ENCODE measurements around the gene SZT2. TPM values are rescaled to one million over a fixed set of nuclear protein-coding genes. Genes with fewer than 3 reads are reported as not detected.

Gene SZT2
- total and polyA plus RNA-seq, 10 of the 15 experiments (the other 5 are each of a cell fraction or from before 2014, with no cell fraction given), result 1.4 to 38.3 (median 12.7) TPM

GRCh38 chr1:43442756-43443155 is 53.1 kb downstream of the SZT2 start:
- DNase-seq (ENCODE audit: low read depth, low spot score), result no peak
- in situ Hi-C loops (cut with MboI), result no loop called here
- peaks cover 7 to 31% of the 10 kb centered on the region in 2 experiments; a peak in 3 of 4 replicates for H3K36me3 ChIP-seq (ENCODE audit: control insufficient read depth in 2 of 2, insufficient read depth in 2 of 2, low read length in 1 of 2)

More at GRCh38 chr1:43442756-43443155, 53.1 kb downstream of the SZT2 start:
- intact Hi-C loops (cut with micrococcal nuclease; ENCODE audit: unreplicated experiment), result no loop called here
- Histone ChIP-seq H2AFZ (ENCODE audit: control insufficient read depth, low read depth, low read length) (no peak overlapping the region), H3K27ac (ENCODE audit: control insufficient read depth, insufficient read depth) (no peak overlapping the region), H3K9ac (ENCODE audit: control insufficient read depth, insufficient read depth, low read length) (no peak overlapping the region), H3K27me3 (replicated peaks in 1 of 2; ENCODE audit: control insufficient read depth in 2 of 2, insufficient read depth in 2 of 2, low read length in 1 of 2) (no peaks in the 10 kb centered on the region), H3K79me2 (ENCODE audit: control insufficient read depth, insufficient read depth, low read length) (no peaks in the 10 kb centered on the region), H3K4me1 (ENCODE audit: control insufficient read depth, insufficient read depth, low read length) (no peaks in the 10 kb centered on the region), H4K20me1 (ENCODE audit: control insufficient read depth, insufficient read depth) (no peaks in the 10 kb centered on the region; the same call in 1 of the 2 replicates), H3K9me3 (replicated peaks; ENCODE audit: control insufficient read depth, insufficient read depth, low read length) (no peaks in the 10 kb centered on the region), H3K4me2 (ENCODE audit: control insufficient read depth, insufficient read depth) (no peak overlapping the region), H3K4me3 (no peak overlapping the region)
- TF ChIP-seq YBX1 (IDR thresholded peaks at IDR 0.05) (no peak), HDAC2 (IDR thresholded peaks at IDR 0.05) (no peak), SIX5 (IDR thresholded peaks at IDR 0.05; ENCODE audit: low read depth, low read length, severe bottlenecking) (no peak), ESRRA (IDR thresholded peaks at IDR 0.05; ENCODE audit: low read length) (no peak), TARDBP (IDR thresholded peaks at IDR 0.05; ENCODE audit: borderline replicate concordance) (no peak), POLR2A (IDR thresholded peaks at IDR 0.05; ENCODE audit: low read depth, low read length) (peak; percentile 44; the same call in 1 of the 2 replicates)
- TF ChIP-seq, protein P1, sequence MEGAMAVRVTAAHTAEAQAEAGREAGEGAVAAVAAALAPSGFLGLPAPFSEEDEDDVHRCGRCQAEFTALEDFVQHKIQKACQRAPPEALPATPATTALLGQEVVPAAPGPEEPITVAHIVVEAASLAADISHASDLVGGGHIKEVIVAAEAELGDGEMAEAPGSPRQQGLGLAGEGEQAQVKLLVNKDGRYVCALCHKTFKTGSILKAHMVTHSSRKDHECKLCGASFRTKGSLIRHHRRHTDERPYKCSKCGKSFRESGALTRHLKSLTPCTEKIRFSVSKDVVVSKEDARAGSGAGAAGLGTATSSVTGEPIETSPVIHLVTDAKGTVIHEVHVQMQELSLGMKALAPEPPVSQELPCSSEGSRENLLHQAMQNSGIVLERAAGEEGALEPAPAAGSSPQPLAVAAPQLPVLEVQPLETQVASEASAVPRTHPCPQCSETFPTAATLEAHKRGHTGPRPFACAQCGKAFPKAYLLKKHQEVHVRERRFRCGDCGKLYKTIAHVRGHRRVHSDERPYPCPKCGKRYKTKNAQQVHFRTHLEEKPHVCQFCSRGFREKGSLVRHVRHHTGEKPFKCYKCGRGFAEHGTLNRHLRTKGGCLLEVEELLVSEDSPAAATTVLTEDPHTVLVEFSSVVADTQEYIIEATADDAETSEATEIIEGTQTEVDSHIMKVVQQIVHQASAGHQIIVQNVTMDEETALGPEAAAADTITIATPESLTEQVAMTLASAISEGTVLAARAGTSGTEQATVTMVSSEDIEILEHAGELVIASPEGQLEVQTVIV (IDR thresholded peaks at IDR 0.05; ENCODE audit: borderline replicate concordance, partially characterized antibody), result no peak
- TF ChIP-seq, protein P2, sequence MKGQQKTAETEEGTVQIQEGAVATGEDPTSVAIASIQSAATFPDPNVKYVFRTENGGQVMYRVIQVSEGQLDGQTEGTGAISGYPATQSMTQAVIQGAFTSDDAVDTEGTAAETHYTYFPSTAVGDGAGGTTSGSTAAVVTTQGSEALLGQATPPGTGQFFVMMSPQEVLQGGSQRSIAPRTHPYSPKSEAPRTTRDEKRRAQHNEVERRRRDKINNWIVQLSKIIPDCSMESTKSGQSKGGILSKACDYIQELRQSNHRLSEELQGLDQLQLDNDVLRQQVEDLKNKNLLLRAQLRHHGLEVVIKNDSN (IDR thresholded peaks at IDR 0.05; ENCODE audit: borderline replicate concordance, extremely low read length, insufficient read depth, low read depth, low read length), result no peak
- FAIRE-seq, result no peak
- ATAC-seq, result no peak
- SMC1A ChIA-PET (ENCODE audit: uncharacterized antibody, unreplicated experiment), result no interaction called here
- CTCF ChIA-PET, result no interaction called here
- WGBS (ENCODE audit: insufficient coverage, insufficient replicate concordance, low lambda C conversion rate, missing lambda C conversion rate), result 97% methylated on average over 12 of the region's 12 CpGs
- TSS peak; percentile 31 for BruUV-seq (replicated peaks)
- POLR2A ChIA-PET, result interaction anchor here (0.6 to 1.6 kb wide), 2 partner anchors 11 to 54 kb away, joined by 4 read pairs; partner anchors contain the start of gene HYI
- RAD21 ChIA-PET (ENCODE audit: unreplicated experiment), result no interaction called here

Data from GM12878 (cell line).